ENCODE data around the gene CSTF2T.
A peak's percentile ranks its signal among the peaks of the same experiment; 100 is the strongest.

Gene CSTF2T

GRCh38 chr10:51699475-51700227 is at the start of gene CSTF2T:
Gene CSTF2T (minus strand): TSS chr10:51699595. CDS start chr10:51699549, 46 bp downstream.
- peak; percentile 79 for DNase-seq

- no peak for DNase-seq
These were observed 49.6 kb upstream of the CSTF2T start for GRCh38 chr10:51748959-51749358.

- no peak for DNase-seq
These were observed 47.8 kb upstream of the CSTF2T start for GRCh38 chr10:51747216-51747615.

GRCh38 chr10:51745397-51745796 is 46.0 kb upstream of the CSTF2T start:
- DNase-seq, result no peak

GRCh38 chr10:51744235-51745000 is 45.0 kb upstream of the CSTF2T start:
- no peak for DNase-seq

GRCh38 chr10:51743146-51743545 is 43.8 kb upstream of the CSTF2T start:
- DNase-seq, result no peak

GRCh38 chr10:51733057-51733456 is 33.7 kb upstream of the CSTF2T start:
- no peak for DNase-seq

- no peak for DNase-seq
These were observed 30.6 kb upstream of the CSTF2T start for GRCh38 chr10:51729822-51730555.

GRCh38 chr10:51724038-51724437 is 24.6 kb upstream of the CSTF2T start:
- DNase-seq, result no peak

GRCh38 chr10:51718804-51719291 is 19.5 kb upstream of the CSTF2T start:
- DNase-seq, result no peak

- DNase-seq, result no peak
These were observed 17.6 kb upstream of the CSTF2T start for GRCh38 chr10:51716981-51717380.

- DNase-seq, result no peak
These were observed 12.1 kb upstream of the CSTF2T start for GRCh38 chr10:51711519-51711891.

GRCh38 chr10:51709324-51709972 is 10.1 kb upstream of the CSTF2T start:
- DNase-seq, result no peak

- no peak for DNase-seq
These were observed 9.2 kb upstream of the CSTF2T start for GRCh38 chr10:51708609-51709008.

GRCh38 chr10:51707821-51708424 is 8.5 kb upstream of the CSTF2T start:
- DNase-seq, result no peak

- DNase-seq, result no peak
These were observed 8.0 kb upstream of the CSTF2T start for GRCh38 chr10:51707392-51707791.

- DNase-seq, result no peak
These were observed 6.8 kb upstream of the CSTF2T start for GRCh38 chr10:51706225-51706624.

- DNase-seq, result no peak
These were observed 6.4 kb upstream of the CSTF2T start for GRCh38 chr10:51705774-51706173.

- DNase-seq, result peak; percentile 41
These were observed 928 bp upstream of the CSTF2T start for GRCh38 chr10:51700228-51700817.

- DNase-seq, result peak; percentile 22
These were observed 285 bp downstream of the CSTF2T start for GRCh38 chr10:51699145-51699474.

- DNase-seq, result no peak
These were observed 827 bp downstream of the CSTF2T start for GRCh38 chr10:51698473-51699063.

GRCh38 chr10:51696251-51696650 is 3.1 kb downstream of the CSTF2T start:
- DNase-seq, result no peak

Measured in NCI-H510A (cell line).